Ovary (tissue), 9 donors: ENCODE results near the gene ELANE. TPM values are rescaled to one million over a fixed set of nuclear protein-coding genes. Genes with fewer than 3 reads are reported as not detected.

Source experiments
- DNase-seq, 5 donors: peaks; one replicate each; pipeline ENCODE4 v3.0.0-alpha.2; 2019 to 2020
- H3K27ac ChIP-seq, 2 donors: fragments of 200-600 bp; one replicate each; pipeline versions ENCODE4 v1.5.1 to v1.8.0; 2019 to 2022
- H3K27me3 ChIP-seq: fragments of 200-600 bp; one replicate; pipeline ENCODE4 v1.8.0; 2022
- H3K36me3 ChIP-seq: fragments of 200-600 bp; sonication (generic); one replicate; pipeline ENCODE4 v1.5.1; 2019
- H3K4me1 ChIP-seq: one replicate; pipeline ENCODE4 v1.8.1; 2013; ENCODE audit warnings: mild to moderate bottlenecking, moderate library complexity; ENCODE audit not compliant: insufficient read depth
- H3K4me3 ChIP-seq: fragments of 200-600 bp; sonication (generic); one replicate; pipeline ENCODE4 v1.5.1; 2017
- H3K9me3 ChIP-seq, 2 donors: fragments of 200-600 bp in 1 of 2; sonication (generic) in 1 of 2; one replicate each; pipeline versions ENCODE4 v1.5.1 to v1.8.1; 2013 to 2019; ENCODE audit warnings: mild to moderate bottlenecking in 1 of 2, moderate library complexity in 1 of 2
- EP300 ChIP-seq: sonication (generic); formaldehyde crosslinking; IDR thresholded peaks from one replicate; pipeline ENCODE4 v1.6.1; 2017; ENCODE audit warnings: antibody characterized with exemption
- POLR2A ChIP-seq: fragments of 450-650 bp; IDR thresholded peaks from one replicate; pipeline ENCODE4 v1.6.1; 2017; ENCODE audit warnings: antibody characterized with exemption, mild to moderate bottlenecking, moderate library complexity
- WGBS, 3 donors: extraction: QIAGEN DNeasy Blood & Tissue Kit in 1 of 3; methylation state at CpG; one replicate each; pipeline versions ENCODE4 v1.1.5 to v1.1.7; 2013 to 2017; 5-methylcytosine and 5-hydroxymethylcytosine counted together
- intact Hi-C, 4 donors: fragments of 100-400 bp; cut with DNase I; formaldehyde crosslinking; loops; one replicate each; pipeline versions ENCODE4 v1.11.0 to v1.15.1; 2022 to 2023
- polyA plus RNA-seq, 2 donors: library from polyadenylated mRNA; stranded (reverse); fragments of 200-250 nt in 1 of 2; fragments of 350-450 nt in 1 of 2; fragmentation: Illumina TruSeq in 1 of 2; extraction: RNeasy Lipid Tissue Mini Kit (QIAGEN cat#74804) in 1 of 2; gene quantifications; one replicate each; pipeline ENCODE4 v1.2.3, GENCODE V29; 2013 to 2014
- total RNA-seq, 7 donors: library from RNA; depleted of rRNA in 2 of 7; stranded (reverse); fragments of >200 nt in 2 of 7; fragmentation: NEBNext Ultra II Directional in 3 of 7; extraction: Animal tissue kit (Norgen Biotek cat#: 25700) in 3 of 7; gene quantifications; one replicate each; pipeline versions ENCODE4 v1.1.0 to v1.2.4, GENCODE V29; 2016 to 2023
- TF ChIP-seq, protein P1 (sequence below), 3 donors: fragments of 450-650 bp in 2 of 3; fragments of 200-600 bp in 1 of 3; IDR thresholded peaks; one replicate each; pipeline versions ENCODE4 v1.5.1 to v1.8.0; 2016 to 2022; ENCODE audit warnings: antibody characterized with exemption in 3 of 3, mild to moderate bottlenecking in 1 of 3
- donor health status: DM: no; HTN: no; CAD: no; lungs with moderate emphysema.
- donor health status: DM: no; HTN: no; CAD: no.
- donor health status: Bipolar disorder and iron deficiency.
- donor health status: DM: yes; HTN: yes; CAD: no.
- donor health status: DM: no; HTN: no; CAD: no.
- donor health status: DM: yes; HTN: yes; CAD: no.

ELANE gene
- total and polyA plus RNA-seq, 9 donors, result 0.27 to 0.72 (median 0.47) TPM; not detected in 5

DNA sequence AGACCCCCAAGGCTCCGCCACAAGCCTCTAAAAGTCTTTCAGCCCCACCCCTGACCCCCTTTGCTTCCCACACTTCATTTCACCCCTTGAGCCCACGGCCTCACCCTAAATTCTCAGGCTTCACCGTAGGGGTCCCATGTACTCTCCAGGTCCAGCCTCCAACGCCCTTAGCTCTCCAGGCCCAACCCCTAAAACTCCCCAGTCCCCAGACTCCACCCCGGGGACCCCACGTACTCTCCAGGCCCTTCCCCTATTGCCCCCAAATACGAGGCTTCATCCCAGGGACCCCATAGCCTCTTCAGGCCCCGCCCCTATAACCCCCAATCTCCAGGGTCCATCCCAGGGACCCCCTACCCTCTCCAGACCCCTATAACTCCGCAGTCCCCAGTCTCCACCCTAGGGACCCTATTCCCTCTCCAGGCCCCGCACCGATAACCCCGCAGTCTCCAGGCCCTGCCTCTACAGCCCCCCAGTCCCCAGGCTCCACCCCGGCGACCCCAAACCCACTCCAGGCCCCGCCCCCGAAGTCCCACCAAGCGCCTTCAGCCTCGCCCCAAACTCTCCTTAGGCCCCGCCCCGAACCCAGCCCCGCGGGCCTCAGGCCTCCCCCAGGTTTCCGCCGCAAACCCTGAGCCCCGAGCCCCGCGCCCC, 40.3 kb downstream of the ELANE start:
- Histone ChIP-seq H3K4me3 (peak overlapping the region; percentile 93), H3K27ac (peak overlapping the region; percentile 84 to 87), H3K9me3 (no peaks in the 10 kb centered on the region), H3K36me3 (no peaks in the 10 kb centered on the region), H3K27me3 (no peaks in the 10 kb centered on the region), H3K4me1 (peaks cover 5% of the 10 kb centered on the region)
- peak in 2 of 5 donors; percentile 48 to 68 for DNase-seq
- TF ChIP-seq, protein P1, sequence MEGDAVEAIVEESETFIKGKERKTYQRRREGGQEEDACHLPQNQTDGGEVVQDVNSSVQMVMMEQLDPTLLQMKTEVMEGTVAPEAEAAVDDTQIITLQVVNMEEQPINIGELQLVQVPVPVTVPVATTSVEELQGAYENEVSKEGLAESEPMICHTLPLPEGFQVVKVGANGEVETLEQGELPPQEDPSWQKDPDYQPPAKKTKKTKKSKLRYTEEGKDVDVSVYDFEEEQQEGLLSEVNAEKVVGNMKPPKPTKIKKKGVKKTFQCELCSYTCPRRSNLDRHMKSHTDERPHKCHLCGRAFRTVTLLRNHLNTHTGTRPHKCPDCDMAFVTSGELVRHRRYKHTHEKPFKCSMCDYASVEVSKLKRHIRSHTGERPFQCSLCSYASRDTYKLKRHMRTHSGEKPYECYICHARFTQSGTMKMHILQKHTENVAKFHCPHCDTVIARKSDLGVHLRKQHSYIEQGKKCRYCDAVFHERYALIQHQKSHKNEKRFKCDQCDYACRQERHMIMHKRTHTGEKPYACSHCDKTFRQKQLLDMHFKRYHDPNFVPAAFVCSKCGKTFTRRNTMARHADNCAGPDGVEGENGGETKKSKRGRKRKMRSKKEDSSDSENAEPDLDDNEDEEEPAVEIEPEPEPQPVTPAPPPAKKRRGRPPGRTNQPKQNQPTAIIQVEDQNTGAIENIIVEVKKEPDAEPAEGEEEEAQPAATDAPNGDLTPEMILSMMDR (IDR thresholded peaks at IDR 0.05), result no peak
- no peak for TF ChIP-seq POLR2A
- no peak for TF ChIP-seq EP300
- 4 to 5% (median 5%) methylated on average over 17 to 27 of the region's 27 CpGs for WGBS, 3 donors
- intact Hi-C loops, result loop anchor here in 1 of 4 donors (10.0 kb wide), 1 partner anchor 228 kb away; the partner anchor contains the start of gene RNF126

DNA sequence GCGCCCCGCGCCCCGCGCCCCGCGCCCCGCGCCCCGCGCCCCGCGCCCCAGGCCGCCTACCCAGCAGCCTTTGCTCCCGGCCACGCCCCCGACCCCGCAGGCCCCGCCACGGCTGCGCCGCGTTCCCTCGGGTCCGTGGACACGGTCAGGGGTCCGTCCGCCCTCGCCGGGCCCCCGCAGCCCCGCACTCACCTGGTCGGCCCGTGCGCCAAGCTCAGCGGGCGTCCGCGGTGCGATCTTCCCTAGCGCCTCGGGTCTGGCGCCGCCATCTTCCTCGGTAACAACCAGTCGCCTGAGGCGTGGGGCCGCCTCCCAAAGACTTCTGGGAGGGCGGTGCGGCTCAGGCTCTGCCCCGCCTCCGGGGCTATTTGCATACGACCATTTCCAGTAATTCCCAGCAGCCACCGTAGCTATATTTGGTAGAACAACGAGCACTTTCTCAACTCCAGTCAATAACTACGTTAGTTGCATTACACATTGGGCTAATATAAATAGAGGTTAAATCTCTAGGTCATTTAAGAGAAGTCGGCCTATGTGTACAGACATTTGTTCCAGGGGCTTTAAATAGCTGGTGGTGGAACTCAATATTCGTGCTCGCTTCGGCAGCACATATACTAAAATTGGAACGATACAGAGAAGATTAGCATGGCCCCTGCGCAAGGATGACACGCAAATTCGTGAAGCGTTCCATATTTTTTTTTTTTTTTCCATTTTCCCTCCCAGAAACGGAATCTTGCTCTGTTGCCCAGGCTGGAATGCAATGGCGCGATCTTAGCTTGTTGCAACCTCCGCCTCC, 41.0 kb downstream of the ELANE start, which contains the start of the genes MED16 and RNU6-9:
Gene MED16 (minus strand): TSS at position 294 of the 796 bp plus-strand sequence. CDS start 2,056 bp downstream, outside the sequence.
Gene RNU6-9 (plus strand): TSS at position 591 of the 796 bp plus-strand sequence.
- no peaks in the 10 kb centered on the region for H3K27me3 ChIP-seq
- no peaks in the 10 kb centered on the region for H3K36me3 ChIP-seq
- 0 to 1% (median 1%) methylated on average over 42 to 66 of the region's 69 CpGs for WGBS, 3 donors
- peak within 1 kb of the TSS; percentile 93 for H3K4me3 ChIP-seq
- H3K27ac ChIP-seq, result peak within 1 kb of the TSS; percentile 84 to 87
- TF ChIP-seq, protein P1 (IDR thresholded peaks at IDR 0.05), result peak in 1 of 3 donors; percentile 12
- peak; percentile 77 for TF ChIP-seq EP300
- TF ChIP-seq POLR2A, result peak; percentile 72
- intact Hi-C loops, result loop anchor here in 1 of 4 donors (10.0 kb wide), 1 partner anchor 228 kb away; the partner anchor contains the start of gene RNF126
- H3K4me1 ChIP-seq, result peaks cover 5% of the 10 kb centered on the region
- peak; percentile 90 to 93 (median 92) for DNase-seq
- no peaks in the 10 kb centered on the region for H3K9me3 ChIP-seq

DNA sequence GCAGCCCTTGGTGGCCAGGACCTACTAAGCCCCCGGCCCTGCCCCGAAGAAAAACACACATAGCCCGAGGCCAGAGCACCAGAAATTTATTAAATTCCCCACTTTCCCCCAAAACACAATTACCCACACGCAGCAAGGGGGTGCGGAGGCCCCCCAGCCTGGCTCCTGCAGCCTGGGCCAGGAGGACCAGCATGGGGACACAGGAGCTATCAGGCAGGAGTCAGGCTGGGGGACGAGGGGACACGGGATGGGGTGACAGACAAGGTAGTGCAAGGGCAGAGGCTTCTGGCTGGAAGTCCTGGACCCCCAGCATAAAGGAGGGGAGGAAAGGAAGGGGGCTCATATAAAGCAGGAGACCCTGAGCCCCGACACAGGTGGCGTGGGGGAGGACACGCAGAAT, 44.3 kb downstream of the ELANE start:
- Histone ChIP-seq H3K4me1 (peaks cover 5% of the 10 kb centered on the region), H3K4me3 (no peak overlapping the region), H3K36me3 (no peaks in the 10 kb centered on the region), H3K27me3 (no peaks in the 10 kb centered on the region), H3K9me3 (no peaks in the 10 kb centered on the region), H3K27ac (no peak overlapping the region)
- intact Hi-C loops, result loop anchor here in 1 of 4 donors (10.0 kb wide), 1 partner anchor 232 kb away; the partner anchor contains the start of gene RNF126
- TF ChIP-seq EP300 (no peak), POLR2A (no peak)
- TF ChIP-seq, protein P1 (IDR thresholded peaks at IDR 0.05), result no peak
- WGBS, 3 donors, result 82 to 94% (median 89%) methylated on average over 10 of the region's 10 CpGs
- no peak for DNase-seq

DNA sequence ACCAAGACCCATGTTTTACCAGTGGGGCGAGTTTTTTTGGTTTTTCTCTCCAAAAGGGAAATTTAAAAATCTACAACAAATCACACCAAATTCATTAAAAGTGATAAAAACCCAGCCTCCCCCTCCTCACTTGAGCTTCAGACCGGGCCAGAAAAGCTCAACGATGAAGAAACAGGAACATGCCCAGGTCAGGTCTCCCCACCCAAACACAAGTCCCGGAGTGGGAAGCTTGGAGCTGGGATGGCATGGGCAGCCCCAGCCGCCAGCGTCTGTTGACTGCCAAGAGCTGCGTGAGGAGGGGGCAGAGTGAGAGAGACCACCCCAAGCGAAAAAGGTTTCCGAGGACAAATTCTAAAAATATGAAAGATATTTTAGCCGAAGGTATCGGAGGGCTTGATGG, 44.9 kb downstream of the ELANE start:
- Histone ChIP-seq H3K27me3 (no peaks in the 10 kb centered on the region), H3K27ac (no peak overlapping the region), H3K36me3 (no peaks in the 10 kb centered on the region), H3K4me3 (no peak overlapping the region), H3K9me3 (no peaks in the 10 kb centered on the region), H3K4me1 (peaks cover 2% of the 10 kb centered on the region)
- intact Hi-C loops, result loop anchor here in 1 of 4 donors (10.0 kb wide), 1 partner anchor 232 kb away; the partner anchor contains the start of gene RNF126
- 87 to 91% (median 90%) methylated on average over 11 of the region's 11 CpGs for WGBS, 3 donors
- DNase-seq, result no peak
- no peak for TF ChIP-seq EP300
- TF ChIP-seq, protein P1 (IDR thresholded peaks at IDR 0.05), result no peak
- no peak for TF ChIP-seq POLR2A
